Immature natural killer cell (primary cell): ENCODE results near the gene PAXX. TPM values are rescaled to one million over a fixed set of nuclear protein-coding genes. Genes with fewer than 3 reads are reported as not detected.

Experiments used
- DNase-seq, 3 donors: peaks; one replicate each; pipeline ENCODE4 v3.0.0; 2022; ENCODE audit warnings: mixed read lengths in 1 of 3
- H3K27ac Mint-ChIP-seq, 6 donors: one replicate each; pipeline ENCODE4 v1.8.0; 2020; ENCODE audit warnings: mixed read lengths in 6 of 6, mild to moderate bottlenecking in 5 of 6, inconsistent platforms in 4 of 6, moderate library complexity in 3 of 6
- H3K27me3 Mint-ChIP-seq, 3 donors: one replicate each; pipeline ENCODE4 v1.8.0; 2020 to 2021; ENCODE audit warnings: low read depth in 3 of 3, mild to moderate bottlenecking in 3 of 3, mixed read lengths in 3 of 3, moderate library complexity in 3 of 3, inconsistent platforms in 1 of 3
- H3K36me3 Mint-ChIP-seq, 3 donors: one replicate each; pipeline ENCODE4 v1.8.0; 2020; ENCODE audit warnings: mixed read lengths in 3 of 3, inconsistent platforms in 2 of 3, mild to moderate bottlenecking in 2 of 3
- H3K4me1 Mint-ChIP-seq, 2 donors: one replicate each; pipeline ENCODE4 v1.8.0; 2020; ENCODE audit warnings: inconsistent platforms in 2 of 2, mild to moderate bottlenecking in 2 of 2, mixed read lengths in 2 of 2, moderate library complexity in 1 of 2
- H3K4me3 Mint-ChIP-seq, 5 donors: one replicate each; pipeline ENCODE4 v1.8.0; 2020; ENCODE audit warnings: mild to moderate bottlenecking in 5 of 5, mixed read lengths in 5 of 5, inconsistent platforms in 3 of 5, moderate library complexity in 3 of 5
- H3K9me3 Mint-ChIP-seq, 6 donors: one replicate each; pipeline ENCODE4 v1.8.0; 2020; ENCODE audit warnings: mild to moderate bottlenecking in 6 of 6, mixed read lengths in 6 of 6, inconsistent platforms in 4 of 6, moderate library complexity in 3 of 6
- polyA plus RNA-seq, 3 donors: library from polyadenylated mRNA; unstranded; fragments of 300-500 nt; fragmentation: Illumina TruSeq; gene quantifications; one replicate each; pipeline ENCODE4 v1.2.3, GENCODE V29; 2021

The PAXX gene
- polyA plus RNA-seq, 3 donors from 2014 or later = 135 to 207 (median 182) TPM

DNA sequence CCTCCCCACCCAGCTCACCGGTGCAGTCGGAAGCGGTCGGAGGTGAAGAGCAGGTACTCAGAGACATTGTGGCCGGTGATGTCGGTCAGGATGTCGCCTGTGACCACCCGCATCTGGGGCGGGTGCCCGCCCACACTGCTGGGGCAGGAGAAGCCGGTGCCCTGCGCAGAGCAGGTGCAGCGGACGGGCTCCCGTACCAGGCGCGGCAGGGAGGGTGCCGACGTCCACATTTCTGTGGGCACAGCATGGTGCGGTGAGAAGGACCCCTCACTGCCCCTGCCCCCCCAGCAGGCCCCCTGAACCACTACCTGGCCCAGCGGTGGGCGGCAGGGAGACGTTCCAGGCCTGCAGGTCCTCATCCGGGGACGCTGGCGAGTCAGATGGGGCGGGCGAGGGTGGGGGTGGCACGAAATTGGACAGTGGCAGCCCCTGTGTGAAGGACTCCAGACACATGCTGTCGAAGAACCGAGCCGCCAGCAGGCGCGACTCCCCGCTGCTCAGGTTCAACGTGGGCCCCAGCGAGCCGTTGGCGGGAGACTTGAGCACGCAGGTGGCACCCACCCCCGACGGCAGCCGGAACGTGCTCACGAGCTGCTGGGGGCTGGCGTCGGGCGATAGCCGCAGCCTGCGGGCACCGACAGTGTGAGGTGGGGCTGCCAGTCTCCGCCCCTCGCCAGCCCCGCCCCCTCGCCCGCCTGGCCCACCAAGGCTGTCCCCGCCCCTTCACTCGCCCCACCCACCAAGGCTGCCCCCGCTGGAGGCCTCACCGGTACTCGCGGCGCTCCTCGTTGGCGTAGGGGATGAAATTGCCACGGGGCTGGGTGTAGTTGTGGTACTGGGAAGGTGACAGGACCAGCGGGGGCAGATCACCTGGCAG lies 20.7 kb downstream of the PAXX start:
- Mint-ChIP-seq H3K4me3 (no peak overlapping the region), H3K27me3 (peaks cover 0 to 1% (median 0%) of the 10 kb centered on the region in 3 donors), H3K36me3 (peaks cover 0 to 5% (median 4%) of the 10 kb centered on the region in 3 donors), H3K4me1 (no peaks in the 10 kb centered on the region), H3K9me3 (no peaks in the 10 kb centered on the region), H3K27ac (no peak overlapping the region)
- no peak for DNase-seq

DNA sequence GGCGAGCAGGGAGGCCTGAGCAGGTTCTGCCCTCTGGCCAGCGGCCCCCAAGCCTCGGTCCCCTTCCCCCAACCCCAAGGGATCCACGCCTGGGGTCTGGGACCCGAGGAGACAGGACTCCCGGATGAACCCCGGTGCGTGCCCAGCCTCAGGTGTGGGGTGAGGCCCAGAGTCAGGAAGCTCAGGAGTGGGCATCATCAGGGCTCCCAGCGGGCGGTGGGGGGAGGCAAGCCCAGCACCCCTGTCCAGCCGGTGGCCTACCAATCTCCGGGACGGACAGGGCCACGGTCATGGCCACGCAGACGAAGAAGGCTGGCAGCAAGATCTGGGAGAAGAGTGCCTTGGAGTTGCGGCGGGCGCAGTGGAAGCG lies 21.3 kb downstream of the PAXX start:
- DNase-seq = no peak
- Mint-ChIP-seq H3K36me3 (peaks cover 0 to 5% (median 4%) of the 10 kb centered on the region in 3 donors), H3K9me3 (no peaks in the 10 kb centered on the region), H3K27ac (no peak overlapping the region), H3K4me3 (no peak overlapping the region), H3K4me1 (no peaks in the 10 kb centered on the region), H3K27me3 (peaks cover 0 to 1% (median 0%) of the 10 kb centered on the region in 3 donors)

DNA sequence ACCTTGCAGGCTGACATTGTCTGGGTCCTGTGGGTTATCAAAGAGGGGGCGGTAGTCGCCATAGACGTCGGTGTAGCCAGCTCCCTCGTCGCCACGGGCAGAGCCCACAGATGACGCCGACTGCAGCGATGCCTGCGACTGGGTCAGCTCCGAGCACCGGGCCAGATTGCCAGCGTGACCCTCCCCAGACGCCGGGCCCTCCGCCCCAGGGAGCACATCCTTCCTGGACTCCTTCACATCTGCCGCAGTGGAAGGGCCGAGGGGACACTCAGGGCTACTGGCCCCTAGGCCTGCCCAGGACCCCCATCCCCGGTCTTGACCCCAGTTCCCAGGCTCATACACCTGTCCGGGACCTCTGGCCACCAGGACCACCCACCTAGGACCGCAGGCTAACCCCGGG lies 21.9 kb downstream of the PAXX start:
- peaks cover 0 to 5% (median 4%) of the 10 kb centered on the region in 3 donors for H3K36me3 Mint-ChIP-seq
- no peaks in the 10 kb centered on the region for H3K9me3 Mint-ChIP-seq
- H3K27ac Mint-ChIP-seq = no peak overlapping the region
- no peaks in the 10 kb centered on the region for H3K4me1 Mint-ChIP-seq
- peaks cover 0 to 1% (median 0%) of the 10 kb centered on the region in 3 donors for H3K27me3 Mint-ChIP-seq
- H3K4me3 Mint-ChIP-seq = no peak overlapping the region
- no peak for DNase-seq

- Mint-ChIP-seq H3K27ac (no peak overlapping the region), H3K27me3 (peaks cover 0 to 1% (median 0%) of the 10 kb centered on the region in 3 donors)
Measured at GRCh38 chr9:137014776-137015539, 22.7 kb downstream of the PAXX start.

GRCh38 chr9:137015540-137015930 lies 23.3 kb downstream of the PAXX start:
- peaks cover 0 to 1% (median 0%) of the 10 kb centered on the region in 3 donors for H3K27me3 Mint-ChIP-seq
- H3K4me1 Mint-ChIP-seq = no peaks in the 10 kb centered on the region
- H3K36me3 Mint-ChIP-seq = peaks cover 0 to 8% (median 4%) of the 10 kb centered on the region in 3 donors
- H3K27ac Mint-ChIP-seq = no peak overlapping the region
- H3K4me3 Mint-ChIP-seq = no peak overlapping the region
- H3K9me3 Mint-ChIP-seq = no peaks in the 10 kb centered on the region
- DNase-seq = no peak

More at GRCh38 chr9:137014776-137015539, 22.7 kb downstream of the PAXX start:
- Mint-ChIP-seq H3K36me3 (peaks cover 0 to 8% (median 4%) of the 10 kb centered on the region in 3 donors), H3K4me1 (no peaks in the 10 kb centered on the region), H3K4me3 (no peak overlapping the region), H3K9me3 (no peaks in the 10 kb centered on the region)
- no peak for DNase-seq

GRCh38 chr9:137015976-137016375 lies 23.8 kb downstream of the PAXX start:
- H3K27me3 Mint-ChIP-seq = peaks cover 0 to 1% (median 0%) of the 10 kb centered on the region in 3 donors
- no peaks in the 10 kb centered on the region for H3K9me3 Mint-ChIP-seq
- peaks cover 0 to 8% (median 4%) of the 10 kb centered on the region in 3 donors for H3K36me3 Mint-ChIP-seq
- DNase-seq = no peak
- H3K4me1 Mint-ChIP-seq = no peaks in the 10 kb centered on the region
- H3K27ac Mint-ChIP-seq = no peak overlapping the region
- no peak overlapping the region for H3K4me3 Mint-ChIP-seq

DNA sequence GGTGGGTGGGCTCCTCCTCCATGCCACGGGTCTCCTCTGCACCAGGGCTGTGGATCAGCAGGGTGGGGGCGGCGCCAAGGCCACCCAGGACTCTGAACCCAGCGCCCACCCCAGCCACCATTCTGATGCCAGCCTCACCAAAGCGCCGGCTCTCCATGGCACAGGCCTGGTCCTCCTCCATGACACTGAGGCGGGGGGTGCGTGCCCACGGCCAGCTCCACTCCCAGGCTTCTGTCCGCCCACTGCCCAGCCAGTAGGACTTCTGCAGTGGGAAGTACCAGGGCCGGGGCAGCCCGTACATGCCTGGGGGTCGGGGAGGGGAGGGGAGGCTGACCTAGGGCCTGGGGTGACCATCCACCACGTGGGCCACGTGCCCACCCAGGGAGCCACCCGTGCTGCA lies 24.2 kb downstream of the PAXX start:
- Mint-ChIP-seq H3K27ac (no peak overlapping the region), H3K27me3 (peaks cover 0 to 1% (median 0%) of the 10 kb centered on the region in 3 donors), H3K9me3 (no peaks in the 10 kb centered on the region), H3K4me1 (no peaks in the 10 kb centered on the region), H3K36me3 (peaks cover 0 to 8% (median 4%) of the 10 kb centered on the region in 3 donors), H3K4me3 (no peak overlapping the region)
- DNase-seq = no peak

DNA sequence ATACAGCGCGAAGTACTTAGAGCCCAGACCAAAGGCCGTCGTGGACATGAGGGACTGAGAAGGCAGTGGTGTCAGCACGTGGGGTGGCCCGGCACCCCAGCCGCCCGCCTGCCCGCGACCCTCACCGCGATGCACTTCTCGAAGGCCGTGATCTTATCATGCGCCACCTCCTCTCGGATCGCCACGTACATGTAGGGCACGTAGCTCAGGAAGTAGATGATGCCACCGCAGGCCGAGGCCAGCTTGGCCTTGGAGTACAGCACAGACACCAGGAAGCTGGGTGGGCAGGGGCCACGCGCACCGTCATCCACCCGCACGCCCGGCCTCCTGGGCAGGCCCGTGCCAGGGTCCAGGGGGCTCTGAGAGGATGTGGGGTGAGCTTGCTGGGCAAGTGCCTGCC lies 24.8 kb downstream of the PAXX start:
- H3K27ac Mint-ChIP-seq = no peak overlapping the region
- peaks cover 0 to 12% (median 4%) of the 10 kb centered on the region in 3 donors for H3K36me3 Mint-ChIP-seq
- H3K9me3 Mint-ChIP-seq = no peaks in the 10 kb centered on the region
- peaks cover 3% of the 10 kb centered on the region in 2 donors for H3K4me1 Mint-ChIP-seq
- H3K4me3 Mint-ChIP-seq = no peak overlapping the region
- DNase-seq = no peak
- peaks cover 0 to 1% (median 0%) of the 10 kb centered on the region in 3 donors for H3K27me3 Mint-ChIP-seq

- peaks cover 5 to 6% of the 10 kb centered on the region in 2 donors for H3K4me1 Mint-ChIP-seq
- no peak overlapping the region for H3K27ac Mint-ChIP-seq
- H3K36me3 Mint-ChIP-seq = peaks cover 0 to 13% (median 4%) of the 10 kb centered on the region in 3 donors
- H3K9me3 Mint-ChIP-seq = no peaks in the 10 kb centered on the region
- H3K4me3 Mint-ChIP-seq = no peak overlapping the region
- no peak for DNase-seq
- H3K27me3 Mint-ChIP-seq = peaks cover 0 to 1% (median 0%) of the 10 kb centered on the region in 3 donors
Measured at GRCh38 chr9:137017791-137018497, 25.7 kb downstream of the PAXX start.

GRCh38 chr9:137018761-137019559 lies 26.7 kb downstream of the PAXX start:
- Mint-ChIP-seq H3K27me3 (peaks cover 0 to 1% (median 0%) of the 10 kb centered on the region in 3 donors), H3K4me3 (no peak overlapping the region), H3K36me3 (peaks cover 0 to 13% (median 4%) of the 10 kb centered on the region in 3 donors), H3K27ac (no peak overlapping the region), H3K9me3 (no peaks in the 10 kb centered on the region), H3K4me1 (peaks cover 5 to 6% of the 10 kb centered on the region in 2 donors)
- no peak for DNase-seq

DNA sequence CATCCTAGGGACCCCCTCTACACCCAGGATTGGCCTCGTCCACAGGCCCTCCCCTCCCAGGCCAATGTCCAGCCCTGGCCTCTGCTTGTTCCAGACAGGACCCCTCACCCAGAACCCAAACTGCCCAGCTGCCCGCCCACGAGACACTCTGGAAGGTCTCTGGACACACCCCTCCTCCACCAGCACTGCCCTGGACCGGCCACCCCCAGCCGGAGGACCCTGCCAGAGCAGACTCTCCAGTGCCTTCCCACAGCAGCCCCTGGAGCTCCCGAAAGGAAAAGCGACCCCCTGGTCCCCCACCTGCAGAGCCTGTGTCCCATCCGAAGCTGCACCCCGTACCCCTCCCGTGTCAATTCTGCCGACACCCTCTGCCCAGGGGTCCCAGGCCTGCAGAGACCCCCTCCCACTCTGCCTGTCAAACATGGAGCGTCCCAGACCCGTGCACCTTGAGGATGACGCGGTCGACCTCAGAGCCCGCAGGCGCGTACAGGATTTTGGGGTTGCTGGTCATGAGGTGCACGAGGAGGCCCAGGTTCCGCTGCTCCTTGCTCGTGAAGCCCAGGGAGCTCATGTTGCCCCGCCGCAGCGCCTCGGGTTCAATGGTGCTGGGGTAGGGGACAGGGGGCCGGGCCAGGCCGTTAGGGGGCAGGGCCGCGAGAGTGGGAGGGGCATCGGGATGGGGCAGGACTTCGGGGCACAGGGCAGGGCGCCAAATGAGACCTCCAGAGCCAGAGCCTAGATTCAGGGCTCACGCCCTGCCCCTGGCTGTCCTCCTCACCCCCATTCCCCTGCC lies 27.9 kb downstream of the PAXX start:
- H3K9me3 Mint-ChIP-seq = no peaks in the 10 kb centered on the region
- H3K27ac Mint-ChIP-seq = no peak overlapping the region
- H3K36me3 Mint-ChIP-seq = peaks cover 0 to 13% (median 4%) of the 10 kb centered on the region in 3 donors
- DNase-seq = no peak
- H3K4me1 Mint-ChIP-seq = peaks cover 6 to 7% of the 10 kb centered on the region in 2 donors
- no peak overlapping the region for H3K4me3 Mint-ChIP-seq
- H3K27me3 Mint-ChIP-seq = peaks cover 0 to 1% (median 0%) of the 10 kb centered on the region in 3 donors

- no peak overlapping the region for H3K27ac Mint-ChIP-seq
- H3K9me3 Mint-ChIP-seq = no peaks in the 10 kb centered on the region
- no peak for DNase-seq
- peaks cover 0 to 1% (median 0%) of the 10 kb centered on the region in 3 donors for H3K27me3 Mint-ChIP-seq
- H3K4me1 Mint-ChIP-seq = peaks cover 6 to 11% of the 10 kb centered on the region in 2 donors
- no peak overlapping the region for H3K4me3 Mint-ChIP-seq
- peaks cover 0 to 13% (median 4%) of the 10 kb centered on the region in 3 donors for H3K36me3 Mint-ChIP-seq
Measured at GRCh38 chr9:137020771-137021567, 28.7 kb downstream of the PAXX start.
